Inflammatory macrophage treated with lipopolysaccharide for 1 hour (primary cell): Measurements from ENCODE around the gene RPS6KA5.
"Not testable (repeated sequence)": the region's sequence is repeated elsewhere in the genome, so short reads cannot be mapped to it uniquely, and the experiment has no call there.

ENCODE experiments used
- DNase-seq, 2 donors: peaks; one replicate each; pipeline ENCODE4 v3.0.0-alpha.2; 2020 to 2022

Gene RPS6KA5

DNA sequence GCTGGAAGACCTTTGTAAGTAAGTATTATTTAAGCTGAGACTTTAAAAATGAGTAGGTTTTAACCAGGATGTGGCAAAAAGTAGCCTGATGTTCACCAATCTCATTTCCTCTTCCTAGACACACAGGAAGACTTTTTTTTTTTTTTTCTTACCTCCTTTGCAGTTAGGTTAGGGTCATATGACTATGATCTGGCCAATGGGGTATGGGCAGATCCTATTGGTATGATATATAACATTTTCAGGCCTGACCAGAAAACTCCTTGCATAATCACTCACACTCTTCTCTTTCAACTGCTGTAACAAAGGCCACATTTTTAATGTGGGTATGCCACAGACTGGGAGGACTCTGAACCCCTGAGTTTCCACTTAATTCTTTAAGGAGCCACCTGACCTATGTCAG is 2.7 kb upstream of the RPS6KA5 start:
- DNase-seq: peak in 1 of 2 donors; percentile 35

DNA sequence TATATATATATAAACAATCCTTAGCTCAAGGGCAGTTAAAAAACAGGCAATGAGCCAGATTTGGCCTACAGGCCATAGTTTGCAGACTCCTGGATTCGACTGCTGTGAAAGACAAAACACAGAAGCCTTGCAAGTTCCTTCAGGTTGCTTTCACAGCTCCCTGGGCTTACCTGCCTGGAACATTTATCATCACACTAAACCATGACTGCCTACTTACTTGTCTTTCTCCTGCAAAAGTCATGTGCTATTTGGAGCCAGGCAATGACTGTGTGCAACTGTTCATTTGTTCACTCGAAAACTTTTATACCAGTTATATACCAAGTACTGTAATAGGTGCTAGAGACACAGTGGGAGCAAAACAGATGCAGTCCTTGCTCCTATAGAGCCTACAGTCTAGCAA is 2.2 kb upstream of the RPS6KA5 start:
- no peak for DNase-seq

DNA sequence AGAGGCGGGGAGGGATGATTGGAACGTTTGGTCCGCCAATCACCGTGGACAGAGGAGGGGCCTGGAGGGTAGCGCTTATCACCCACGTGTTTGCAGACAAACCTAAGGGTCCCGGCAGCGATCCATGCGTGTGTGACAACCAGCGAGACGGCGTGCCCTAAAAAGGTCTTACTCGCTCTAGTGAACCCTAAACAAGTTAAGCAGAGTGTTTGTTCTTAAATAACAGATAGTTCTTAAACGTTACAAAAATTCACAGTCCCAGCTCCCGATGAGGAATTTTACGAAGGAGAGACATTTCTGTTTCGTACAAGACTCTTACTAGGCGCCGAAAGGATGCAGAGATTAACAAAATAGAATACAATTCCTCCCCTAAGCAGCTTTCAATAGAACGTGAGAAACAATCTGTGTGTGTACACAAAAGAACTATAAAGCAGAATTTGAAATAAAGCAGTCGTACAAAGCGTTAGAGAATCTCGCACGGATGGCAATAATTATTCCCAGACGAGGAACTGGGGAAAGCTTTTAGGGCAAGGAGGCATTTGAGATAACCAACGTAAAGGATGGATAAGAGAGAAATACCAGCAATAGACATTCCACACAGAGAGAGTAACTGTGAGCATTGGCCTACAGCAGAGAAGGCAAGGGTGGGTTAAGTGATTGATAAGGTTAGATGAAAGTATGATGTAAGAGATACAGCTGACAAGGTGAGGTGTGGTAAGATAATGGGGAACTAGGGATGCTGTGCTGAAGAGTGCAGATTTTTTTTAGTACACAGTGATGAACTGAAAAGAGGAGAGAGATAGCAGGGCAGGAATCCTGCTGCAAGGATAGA is 831 bp upstream of the RPS6KA5 start:
- no peak for DNase-seq

DNA sequence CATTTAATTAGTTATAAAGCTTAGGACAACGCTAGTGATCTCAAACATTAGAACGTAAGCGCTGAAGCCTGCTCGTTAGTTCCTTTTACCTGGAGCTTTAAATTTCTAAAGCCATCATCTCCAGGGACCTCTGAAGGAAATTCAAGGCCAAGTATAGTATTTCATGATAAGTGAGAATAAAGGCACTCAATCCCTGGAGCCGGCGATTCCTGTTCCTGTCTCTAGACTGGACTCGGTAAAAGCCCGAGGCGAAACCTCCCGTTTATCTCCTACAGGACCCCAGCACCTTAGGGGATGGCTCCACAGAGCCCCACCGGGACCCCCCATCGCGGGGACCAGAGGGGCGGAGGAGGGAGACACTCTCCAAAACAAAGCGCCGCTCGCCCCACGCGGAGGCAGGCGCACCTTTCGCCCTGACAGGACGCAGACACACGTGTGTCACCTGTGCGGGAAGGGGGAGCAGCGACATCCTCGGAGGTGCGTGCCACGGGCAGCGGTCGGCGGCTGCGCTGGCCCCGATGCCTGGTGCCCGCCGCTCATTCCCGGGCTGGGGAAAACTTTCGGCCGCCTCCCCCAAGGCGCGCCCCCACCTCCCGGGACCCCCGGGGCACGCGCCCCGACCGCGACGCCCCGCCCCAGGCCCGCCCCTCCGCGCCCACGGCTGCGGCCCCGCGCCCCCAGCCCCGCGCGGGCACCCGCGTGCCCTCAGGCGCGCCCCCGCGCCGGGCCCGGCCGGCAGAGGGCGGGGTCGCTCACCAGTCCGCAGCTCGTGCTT is 678 bp downstream of the RPS6KA5 start:
- peak in 1 of 2 donors; percentile 44 for DNase-seq

DNA sequence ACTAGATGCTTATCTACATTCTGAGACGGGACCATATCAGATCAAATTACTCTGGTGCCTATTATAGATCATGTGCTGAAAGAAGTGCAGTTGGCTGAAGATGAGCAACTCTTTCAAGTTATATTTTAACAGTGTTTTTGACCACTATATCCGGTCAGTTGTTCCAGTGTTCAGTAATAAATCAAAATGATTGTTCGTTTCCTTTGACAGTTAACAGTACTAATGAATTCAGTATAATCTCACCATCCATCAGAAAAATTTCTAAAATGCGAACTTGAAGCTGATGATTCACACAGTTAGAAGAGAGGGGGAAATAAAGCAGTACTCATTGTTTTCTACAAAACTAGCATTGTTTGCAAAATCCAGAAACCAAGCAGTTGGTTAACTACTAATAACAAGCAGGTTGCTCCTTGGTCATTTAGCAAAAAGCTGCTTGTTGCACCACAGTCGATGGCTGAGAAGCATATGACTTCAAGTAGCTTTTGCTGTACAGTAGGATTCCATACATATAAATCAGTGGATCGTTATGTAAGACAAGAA is 2.3 kb downstream of the RPS6KA5 start:
- DNase-seq: no peak

DNA sequence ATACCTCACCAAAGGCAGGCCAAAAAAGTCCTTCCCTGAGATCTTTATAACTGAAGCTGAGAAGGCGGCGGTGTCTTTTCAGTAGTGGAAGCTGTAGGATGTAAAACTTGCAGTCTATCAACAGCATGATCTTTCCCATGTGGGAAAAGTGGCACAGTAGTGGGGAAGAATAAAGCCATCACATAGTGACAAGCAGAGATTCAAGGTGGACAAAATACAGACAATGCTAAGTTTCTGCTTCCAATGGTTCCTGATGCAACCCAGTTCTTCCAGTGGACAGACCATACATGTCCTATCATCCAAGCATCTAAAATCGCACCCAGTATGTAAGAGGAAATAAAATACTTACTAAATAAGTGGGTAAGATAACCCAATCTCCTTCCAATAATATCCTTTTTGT is 4.1 kb downstream of the RPS6KA5 start:
- DNase-seq: no peak

DNA sequence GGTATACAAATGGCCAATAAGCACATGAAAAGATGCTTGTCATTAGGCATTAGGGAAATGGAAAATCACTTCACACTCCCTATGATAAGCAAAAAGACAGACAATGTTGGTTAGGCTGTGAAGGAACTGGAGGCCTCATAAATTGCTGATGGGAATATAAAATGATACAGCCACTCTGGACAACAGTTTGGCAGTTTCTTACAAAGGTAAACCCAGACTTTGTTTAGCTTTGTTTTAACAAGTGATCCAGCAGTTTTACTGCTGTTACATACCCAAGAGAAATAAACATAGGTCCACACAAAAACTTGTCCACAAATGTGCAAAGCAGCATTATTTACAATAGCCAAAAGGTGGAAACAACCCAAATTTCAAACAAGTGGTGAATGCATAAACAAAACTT is 5.4 kb downstream of the RPS6KA5 start:
- no peak for DNase-seq

DNA sequence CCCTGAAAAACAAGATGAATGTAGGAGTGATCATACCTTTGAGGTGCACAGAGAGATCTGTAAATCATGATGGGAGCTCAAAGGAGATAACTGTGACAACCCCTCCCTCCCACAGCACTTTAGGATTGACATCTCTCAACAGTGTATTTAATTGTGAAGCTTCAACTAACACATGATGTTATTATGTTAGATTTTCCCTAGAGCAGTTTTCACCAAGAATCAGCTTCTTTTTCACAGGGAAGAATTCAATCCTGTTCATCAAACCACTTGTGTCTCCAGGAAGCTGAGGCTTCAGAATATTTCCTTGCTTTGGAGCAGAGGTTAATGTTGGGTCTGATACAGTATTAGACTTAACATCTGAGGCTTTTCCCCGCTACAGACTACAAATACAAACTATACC is 11.8 kb downstream of the RPS6KA5 start:
- no peak for DNase-seq

DNA sequence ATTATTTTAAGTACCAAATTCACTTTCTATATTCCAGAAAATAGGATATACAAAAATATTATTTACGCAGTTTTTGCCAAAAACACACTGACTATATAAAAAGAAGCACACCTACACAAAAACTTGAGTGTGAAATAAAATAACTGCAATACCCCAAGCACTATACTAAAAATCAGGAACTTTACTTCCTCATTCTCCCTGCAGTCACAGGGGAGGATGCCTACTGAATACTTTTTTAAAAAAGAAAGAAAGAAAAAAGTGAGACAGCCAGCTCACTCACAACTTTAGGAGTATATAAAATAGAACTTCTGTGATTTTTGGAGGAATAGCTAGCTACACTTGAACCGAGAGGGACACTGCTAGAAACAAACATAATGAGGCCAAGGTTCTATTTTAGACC is 12.2 kb downstream of the RPS6KA5 start:
- peak; percentile 36 to 42 for DNase-seq

DNA sequence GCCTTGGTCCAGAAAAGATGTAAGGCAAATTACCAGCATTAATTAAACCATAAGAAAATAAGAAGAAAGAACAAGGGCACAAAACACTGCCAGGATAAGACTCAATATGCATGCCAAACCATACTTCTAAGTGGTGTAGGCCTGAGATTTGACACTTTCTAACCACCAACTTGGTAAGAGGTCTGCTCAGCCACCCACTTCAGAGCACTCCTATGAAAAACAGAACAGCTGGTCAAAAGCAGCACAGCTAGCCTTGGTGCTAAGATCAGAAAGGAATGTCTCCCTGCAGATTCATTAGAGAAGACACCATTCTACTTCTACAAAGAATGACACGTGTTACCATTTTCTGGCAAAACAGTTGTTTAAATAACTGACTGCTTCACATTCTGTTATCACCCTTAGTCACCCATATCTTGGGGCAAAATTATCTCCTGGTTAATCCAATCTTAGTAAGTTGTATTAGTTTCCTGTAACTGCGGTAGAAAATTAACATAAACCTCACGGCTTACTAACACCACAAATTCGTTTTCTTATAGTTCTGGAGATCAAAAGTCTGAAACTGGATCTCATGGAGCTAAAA is 13.2 kb downstream of the RPS6KA5 start:
- no peak for DNase-seq

DNA sequence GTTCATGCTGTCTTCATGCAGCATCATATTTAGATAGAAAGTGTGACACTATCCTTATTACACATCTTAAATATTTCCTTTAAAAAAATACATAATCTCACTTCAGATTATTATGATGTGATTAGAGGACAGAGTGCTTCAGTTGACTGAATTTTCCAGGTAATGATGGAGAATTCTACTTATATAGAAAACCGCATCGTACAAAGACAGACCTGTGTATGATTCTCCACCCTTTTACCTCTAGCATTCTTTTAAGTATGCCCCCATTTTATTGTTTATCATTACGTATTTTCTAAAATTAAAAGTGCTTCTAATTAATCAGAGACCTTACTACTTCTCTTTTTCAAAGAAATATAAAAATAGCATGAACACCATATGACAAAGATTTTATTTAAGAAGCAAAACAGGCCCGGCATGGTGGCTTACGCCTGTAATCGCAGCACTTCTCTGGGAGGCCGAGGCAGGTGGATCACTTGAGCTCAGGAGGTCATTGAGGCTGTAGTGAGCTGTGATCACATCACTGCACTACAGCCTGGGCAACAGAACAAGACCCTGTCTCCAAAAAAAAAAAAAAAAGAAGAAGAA is 13.9 kb downstream of the RPS6KA5 start:
- no peak for DNase-seq

DNA sequence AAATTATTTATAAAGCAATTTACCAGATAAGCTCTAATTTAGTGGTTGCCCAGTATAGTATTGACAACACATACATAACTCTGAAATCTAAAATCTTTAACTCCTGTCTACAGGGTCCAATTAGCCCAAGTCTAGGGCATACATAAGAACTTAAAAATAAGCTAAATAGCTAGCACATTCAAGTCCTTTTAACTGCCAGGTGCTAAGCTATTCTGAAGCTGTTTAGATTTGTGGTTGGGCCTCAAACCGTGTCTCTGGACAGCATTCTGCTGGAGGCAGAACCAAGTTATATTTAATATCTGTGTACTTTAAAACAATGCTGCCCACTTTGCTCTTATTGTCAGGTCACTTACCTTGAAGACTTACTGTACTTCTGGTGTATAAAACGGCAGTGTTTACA is 19.0 kb downstream of the RPS6KA5 start:
- no peak for DNase-seq

DNA sequence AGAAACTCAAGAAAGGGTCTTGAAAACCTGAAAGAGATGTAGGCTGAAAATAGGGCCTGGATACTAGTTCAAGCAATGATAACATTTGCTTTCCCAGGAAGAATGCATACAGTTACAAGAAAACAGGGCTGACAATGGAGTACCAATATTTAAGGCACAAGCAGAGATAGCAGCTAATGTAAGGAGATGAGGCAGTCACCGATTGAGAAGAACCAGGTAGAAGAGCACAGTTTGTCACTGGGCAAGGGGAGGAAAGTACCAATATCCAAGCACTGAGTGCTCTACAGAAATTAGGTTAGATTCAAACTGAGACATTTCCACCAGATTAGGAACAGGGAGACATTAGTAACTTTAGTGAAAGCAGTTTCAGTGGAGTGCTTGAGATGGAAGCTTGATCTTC is 19.9 kb downstream of the RPS6KA5 start:
- no peak for DNase-seq

DNA sequence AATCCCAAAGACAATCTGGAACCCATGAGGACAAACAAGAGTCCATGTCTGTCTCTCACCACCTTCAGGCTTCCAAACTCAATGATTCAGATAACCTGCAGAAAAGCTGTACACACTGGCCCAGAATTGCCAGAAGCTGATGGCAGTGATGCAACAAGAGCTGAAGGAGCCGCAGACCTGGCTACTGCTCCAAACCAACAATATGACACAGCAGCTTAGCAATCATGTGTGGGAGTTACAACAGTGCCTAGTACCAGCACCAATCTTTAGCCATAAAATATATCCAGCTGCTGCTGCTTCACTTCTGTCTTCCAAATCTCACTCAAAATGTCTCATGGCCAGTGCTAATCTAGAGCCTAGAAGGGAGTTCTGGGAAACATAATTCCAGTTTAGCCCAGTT is 22.0 kb downstream of the RPS6KA5 start:
- DNase-seq: peak; percentile 25 to 51

DNA sequence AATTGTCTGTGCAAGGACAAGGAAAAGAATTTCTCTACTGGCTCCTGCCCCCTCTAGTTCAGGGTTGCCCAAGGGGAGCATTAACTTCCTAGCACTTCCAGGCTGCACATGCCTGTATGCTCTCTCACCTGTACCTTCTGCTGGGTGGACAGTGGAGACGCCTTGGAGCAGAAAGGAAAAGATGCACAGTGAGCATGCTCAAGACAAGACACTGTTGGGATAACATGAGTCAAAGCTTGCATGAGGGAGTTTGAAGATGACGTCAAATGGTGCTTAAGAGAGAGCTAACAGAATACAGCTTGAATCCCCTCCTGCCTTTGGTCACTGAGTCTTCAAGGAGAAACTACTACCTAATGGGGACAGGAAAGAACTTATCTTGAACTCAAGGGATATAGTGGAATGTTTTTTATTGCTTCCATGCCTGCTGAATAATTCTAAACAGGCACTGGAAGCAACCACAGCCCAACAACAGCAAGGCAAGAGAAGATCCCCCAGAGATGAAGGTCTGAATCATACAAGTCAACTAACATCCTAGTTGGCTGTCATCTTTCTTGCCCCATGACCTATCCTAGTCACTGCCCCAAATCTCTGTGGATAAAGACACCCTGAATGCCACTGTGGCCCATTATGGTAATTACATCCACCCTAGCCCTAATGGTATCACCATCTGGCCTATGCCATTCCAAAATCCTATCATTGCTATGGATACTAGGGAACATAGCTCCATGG is 23.5 kb downstream of the RPS6KA5 start:
- no peak for DNase-seq

DNA sequence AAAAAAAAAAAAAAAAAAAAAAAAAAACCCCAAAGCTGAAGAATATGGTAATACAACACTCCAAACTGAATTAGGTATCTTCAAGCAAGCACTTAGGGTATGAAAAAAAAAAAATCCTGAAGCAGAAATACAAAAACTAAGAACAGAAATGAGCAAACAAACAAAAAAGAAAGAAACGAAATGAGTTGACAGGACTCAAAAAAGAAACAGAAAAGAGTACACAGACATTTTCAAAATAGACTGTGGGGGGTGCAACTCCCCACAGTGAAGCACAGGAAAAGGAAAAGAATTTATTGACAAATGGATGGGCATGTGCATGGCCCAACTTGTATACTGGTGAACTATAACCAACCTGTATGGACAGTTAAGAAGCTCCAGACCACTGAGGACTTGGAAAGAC is 24.6 kb downstream of the RPS6KA5 start:
- DNase-seq: no peak

DNA sequence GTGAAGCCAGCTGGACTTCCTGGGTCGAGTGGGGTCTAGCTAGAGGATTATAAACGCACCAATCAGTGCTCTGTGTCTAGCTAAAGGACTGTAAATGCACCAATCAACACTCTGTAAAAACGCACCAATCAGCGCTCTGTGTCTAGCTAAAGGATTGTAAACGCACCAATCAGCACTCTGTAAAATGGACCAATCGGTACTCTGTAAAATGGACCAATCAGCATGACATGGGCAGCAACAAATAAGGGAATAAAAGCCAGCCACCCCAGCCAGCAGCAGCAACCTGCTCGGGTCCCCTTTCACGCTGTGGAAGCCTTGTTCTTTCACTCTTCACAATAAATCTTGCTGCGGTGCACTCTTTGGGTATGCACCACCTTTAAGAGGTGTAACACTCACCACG is 26.1 kb downstream of the RPS6KA5 start:
- not testable (repeated sequence) for DNase-seq

DNA sequence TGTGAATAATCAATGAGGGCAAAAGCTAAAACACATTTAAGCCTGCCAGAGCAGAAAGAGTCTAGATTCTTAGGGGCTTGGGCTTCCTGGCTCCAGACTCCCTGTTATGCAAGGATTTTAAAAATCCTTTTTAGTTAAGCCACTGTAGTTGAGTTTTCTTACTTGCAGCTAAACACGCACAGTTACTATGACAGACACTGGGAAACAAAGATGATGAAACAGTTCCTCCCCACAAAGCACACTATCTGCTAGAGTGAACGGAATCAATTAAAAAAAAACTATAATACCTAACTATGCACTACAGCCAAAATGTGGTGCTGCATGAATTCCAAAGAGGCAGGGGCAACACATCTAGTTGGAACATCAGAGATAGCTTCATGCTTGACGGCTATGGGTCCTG is 28.2 kb downstream of the RPS6KA5 start:
- peak in 1 of 2 donors; percentile 11 for DNase-seq

DNA sequence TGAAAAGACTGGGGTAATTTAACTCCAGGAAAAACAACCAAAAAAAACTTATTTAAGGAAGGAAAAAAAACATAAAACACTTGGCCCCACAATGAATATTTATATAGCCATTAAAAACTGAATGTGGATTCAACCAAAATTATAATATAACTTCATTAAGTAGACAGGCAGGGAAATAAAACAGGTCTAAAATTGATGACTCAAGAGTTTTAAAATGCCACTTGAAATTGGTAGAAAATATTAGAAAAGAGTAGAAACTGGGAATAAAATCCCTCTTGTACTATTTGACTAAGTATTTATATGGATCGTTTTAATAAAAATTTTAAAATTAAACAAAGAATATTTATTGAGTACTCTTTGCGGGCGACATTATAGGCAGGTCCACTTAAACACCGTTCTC is 28.8 kb downstream of the RPS6KA5 start:
- DNase-seq: no peak

DNA sequence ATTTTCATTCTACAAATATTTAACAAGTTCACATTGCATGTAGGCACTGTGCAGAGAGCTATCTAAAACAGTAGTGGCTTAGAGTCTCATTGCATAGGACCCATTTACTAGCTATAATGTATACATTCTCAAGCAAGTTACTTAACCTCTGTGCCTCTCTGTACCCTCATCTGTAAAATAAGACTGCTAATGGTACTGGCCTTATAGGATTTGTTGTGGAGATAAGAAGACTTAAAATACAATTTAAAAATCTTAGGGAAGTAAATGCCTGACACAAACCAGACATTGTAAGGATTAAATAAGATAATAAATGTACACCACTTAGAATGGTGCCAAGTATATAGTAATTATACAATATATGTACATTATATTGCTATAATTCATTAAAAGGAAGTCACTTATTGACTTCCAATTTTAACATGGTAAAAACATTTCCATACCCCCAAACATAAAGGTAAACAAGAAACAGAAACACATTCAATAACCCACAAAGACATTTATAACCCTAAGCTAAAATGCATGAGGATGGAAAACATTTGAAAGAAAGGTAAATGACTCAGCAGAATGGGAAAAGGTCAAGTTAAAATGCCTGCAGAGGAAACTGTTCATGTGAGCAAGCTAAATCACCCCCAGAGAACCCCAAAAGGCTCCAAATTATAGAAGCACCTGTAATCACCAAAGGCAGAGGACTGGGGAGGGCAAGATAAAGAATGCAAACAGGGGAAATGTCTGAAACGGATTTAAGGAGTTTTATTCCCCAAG is 30.8 kb downstream of the RPS6KA5 start:
- DNase-seq: no peak

DNA sequence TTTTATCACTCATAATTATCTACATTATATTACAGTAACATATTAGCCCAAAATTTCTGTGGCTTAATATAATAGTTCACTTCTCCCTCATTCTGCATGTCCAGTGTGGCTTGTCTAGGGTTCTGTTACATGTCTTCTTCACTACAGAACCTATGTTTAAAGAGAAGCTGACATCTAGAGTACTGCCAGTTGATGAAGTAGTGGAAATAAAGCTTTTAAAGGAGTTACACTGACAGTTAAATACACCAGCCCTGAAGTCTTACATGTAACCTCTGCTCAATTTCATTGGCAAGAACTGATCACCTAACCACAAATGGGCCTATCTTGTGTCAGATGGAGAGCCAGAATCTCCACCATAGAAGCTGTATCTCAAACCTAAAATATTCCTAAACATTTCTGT is 32.9 kb downstream of the RPS6KA5 start:
- no peak for DNase-seq

DNA sequence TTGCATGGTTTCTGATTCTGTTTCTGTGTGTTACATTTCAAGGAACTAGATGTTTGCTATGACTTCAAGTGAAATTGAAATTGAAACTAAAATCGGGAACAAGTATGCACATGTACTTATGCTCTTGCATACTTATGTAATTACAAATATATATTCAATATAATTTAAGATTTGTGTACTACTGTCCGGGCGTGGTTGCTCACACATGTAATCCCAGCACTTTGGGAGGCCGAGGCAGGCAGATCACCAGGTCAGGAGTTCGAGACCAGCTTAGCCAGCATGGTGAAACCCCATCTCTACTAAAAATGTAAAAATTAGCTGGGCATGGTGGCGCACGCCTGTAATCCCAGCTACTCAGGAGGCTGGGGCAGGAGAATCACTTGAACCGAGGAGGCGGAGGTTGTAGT is 37.8 kb downstream of the RPS6KA5 start:
- peak; percentile 76 to 79 for DNase-seq
